Smooth muscle cell (in vitro differentiated cells): ENCODE results near the gene FAM131C. TPM values are rescaled to one million over a fixed set of nuclear protein-coding genes. Genes with fewer than 3 reads are reported as not detected.
A peak's percentile ranks its signal among the peaks of the same experiment; 100 is the strongest.

Source experiments
- DNase-seq: peaks from one replicate; lab custom pipeline; 2025; ENCODE audit not compliant: unreplicated experiment; lab: John Stamatoyannopoulos, UW
- H2AFZ ChIP-seq: fragments of 200-600 bp; sonication (generic); 2 replicates; pipeline ENCODE4 v1.6.0; 2016; ENCODE audit warnings: antibody characterized with exemption, low read depth, mild to moderate bottlenecking
- H3F3A ChIP-seq: fragments of 200-600 bp; sonication (generic); 2 replicates; pipeline ENCODE4 v1.6.0; 2017; ENCODE audit warnings: antibody characterized with exemption, low read depth
- H3K27ac ChIP-seq: fragments of 200-600 bp; sonication (generic); 2 replicates; pipeline ENCODE4 v1.5.1; 2016; ENCODE audit warnings: low read depth, mild to moderate bottlenecking
- H3K27me3 ChIP-seq: fragments of 200-600 bp; sonication (generic); 2 replicates; pipeline ENCODE4 v1.6.1; 2016; ENCODE audit warnings: low read depth, mild to moderate bottlenecking
- H3K36me3 ChIP-seq: fragments of 200-600 bp; sonication (generic); 2 replicates; pipeline ENCODE4 v1.5.1; 2016; ENCODE audit warnings: low read depth
- H3K4me1 ChIP-seq: fragments of 200-600 bp; sonication (generic); 2 replicates; pipeline ENCODE4 v1.5.1; 2016; ENCODE audit warnings: low read depth
- H3K4me2 ChIP-seq: fragments of 200-600 bp; sonication (generic); 2 replicates; pipeline ENCODE4 v1.6.0; 2016; ENCODE audit warnings: mild to moderate bottlenecking
- H3K4me3 ChIP-seq: fragments of 200-600 bp; sonication (generic); 2 replicates; pipeline ENCODE4 v1.5.1; 2016; ENCODE audit warnings: mild to moderate bottlenecking
- H3K79me2 ChIP-seq: fragments of 200-600 bp; sonication (generic); 2 replicates; pipeline ENCODE4 v1.6.0; 2016; ENCODE audit warnings: low read depth, mild to moderate bottlenecking
- H3K9ac ChIP-seq: fragments of 200-600 bp; sonication (generic); 2 replicates; pipeline ENCODE4 v1.6.0; 2016; ENCODE audit warnings: low read depth
- H3K9me3 ChIP-seq: fragments of 200-600 bp; sonication (generic); replicated peaks from 2 replicates; pipeline ENCODE4 v1.5.1; 2016; ENCODE audit warnings: low read depth
- H4K20me1 ChIP-seq: fragments of 200-600 bp; sonication (generic); 2 replicates; pipeline ENCODE4 v1.6.0; 2016; ENCODE audit warnings: low read depth
- WGBS: methylation state at CpG from one replicate; pipeline ENCODE4 v1.1.7; 2016; ENCODE audit warnings: low lambda C conversion rate; 5-methylcytosine and 5-hydroxymethylcytosine counted together
- polyA plus RNA-seq: library from polyadenylated mRNA; unstranded; fragments of >200 nt; fragmentation: Nextera tagmentation; extraction: Ambion mirVana; gene quantifications from 2 replicates; pipeline ENCODE4 v1.2.1, GENCODE V29; 2016
- total RNA-seq: library from RNA; depleted of rRNA; stranded (reverse); fragments of >200 nt; gene quantifications from 2 replicates; pipeline ENCODE4 v1.2.3, GENCODE V29; 2014
- TF ChIP-seq, protein P1 (sequence below): fragments of 200-600 bp; sonication (generic); IDR thresholded peaks from 2 replicates; pipeline ENCODE4 v1.5.1; 2017; ENCODE audit warnings: borderline replicate concordance, mild to moderate bottlenecking, antibody characterized with exemption; ENCODE audit not compliant: insufficient read depth, poor library complexity, severe bottlenecking

The FAM131C gene
- total and polyA plus RNA-seq, 2 experiments from 2014 or later: 1.4 to 1.5 TPM

DNA sequence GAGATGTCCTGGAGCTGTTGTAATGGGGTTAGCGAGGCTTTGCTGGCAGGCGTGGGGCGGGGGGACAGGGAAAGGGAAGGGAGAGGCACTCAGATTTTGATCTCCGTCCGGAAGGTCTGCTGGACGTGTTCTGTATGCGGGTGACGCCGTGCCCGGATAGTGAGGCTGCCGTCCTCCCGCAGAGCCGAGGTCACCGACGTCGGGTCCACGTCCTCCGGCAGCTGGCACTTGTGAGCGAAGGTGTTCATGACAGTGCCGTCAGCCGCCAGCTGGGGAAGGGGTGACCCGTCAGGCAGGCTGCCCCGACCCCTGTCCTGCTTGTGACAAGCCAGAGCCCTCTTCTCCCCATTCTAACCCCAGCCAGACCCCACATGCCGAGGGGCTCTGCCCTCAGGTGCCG, 58.0 kb downstream of the FAM131C start:
- Histone ChIP-seq H3K36me3 (no peaks in the 10 kb centered on the region), H3K27me3 (no peaks in the 10 kb centered on the region), H3K79me2 (no peaks in the 10 kb centered on the region), H3K4me1 (peaks cover 19% of the 10 kb centered on the region), H3K9me3 (no peaks in the 10 kb centered on the region), H2AFZ (no peak overlapping the region), H3K4me3 (no peak overlapping the region), H3K4me2 (no peak overlapping the region), H4K20me1 (no peaks in the 10 kb centered on the region), H3F3A (no peaks in the 10 kb centered on the region), H3K9ac (no peak overlapping the region), H3K27ac (no peak overlapping the region)
- TF ChIP-seq, protein P1, sequence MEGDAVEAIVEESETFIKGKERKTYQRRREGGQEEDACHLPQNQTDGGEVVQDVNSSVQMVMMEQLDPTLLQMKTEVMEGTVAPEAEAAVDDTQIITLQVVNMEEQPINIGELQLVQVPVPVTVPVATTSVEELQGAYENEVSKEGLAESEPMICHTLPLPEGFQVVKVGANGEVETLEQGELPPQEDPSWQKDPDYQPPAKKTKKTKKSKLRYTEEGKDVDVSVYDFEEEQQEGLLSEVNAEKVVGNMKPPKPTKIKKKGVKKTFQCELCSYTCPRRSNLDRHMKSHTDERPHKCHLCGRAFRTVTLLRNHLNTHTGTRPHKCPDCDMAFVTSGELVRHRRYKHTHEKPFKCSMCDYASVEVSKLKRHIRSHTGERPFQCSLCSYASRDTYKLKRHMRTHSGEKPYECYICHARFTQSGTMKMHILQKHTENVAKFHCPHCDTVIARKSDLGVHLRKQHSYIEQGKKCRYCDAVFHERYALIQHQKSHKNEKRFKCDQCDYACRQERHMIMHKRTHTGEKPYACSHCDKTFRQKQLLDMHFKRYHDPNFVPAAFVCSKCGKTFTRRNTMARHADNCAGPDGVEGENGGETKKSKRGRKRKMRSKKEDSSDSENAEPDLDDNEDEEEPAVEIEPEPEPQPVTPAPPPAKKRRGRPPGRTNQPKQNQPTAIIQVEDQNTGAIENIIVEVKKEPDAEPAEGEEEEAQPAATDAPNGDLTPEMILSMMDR: no peak
- no peak for DNase-seq
- WGBS: 98% methylated on average over 18 of the region's 25 CpGs

DNA sequence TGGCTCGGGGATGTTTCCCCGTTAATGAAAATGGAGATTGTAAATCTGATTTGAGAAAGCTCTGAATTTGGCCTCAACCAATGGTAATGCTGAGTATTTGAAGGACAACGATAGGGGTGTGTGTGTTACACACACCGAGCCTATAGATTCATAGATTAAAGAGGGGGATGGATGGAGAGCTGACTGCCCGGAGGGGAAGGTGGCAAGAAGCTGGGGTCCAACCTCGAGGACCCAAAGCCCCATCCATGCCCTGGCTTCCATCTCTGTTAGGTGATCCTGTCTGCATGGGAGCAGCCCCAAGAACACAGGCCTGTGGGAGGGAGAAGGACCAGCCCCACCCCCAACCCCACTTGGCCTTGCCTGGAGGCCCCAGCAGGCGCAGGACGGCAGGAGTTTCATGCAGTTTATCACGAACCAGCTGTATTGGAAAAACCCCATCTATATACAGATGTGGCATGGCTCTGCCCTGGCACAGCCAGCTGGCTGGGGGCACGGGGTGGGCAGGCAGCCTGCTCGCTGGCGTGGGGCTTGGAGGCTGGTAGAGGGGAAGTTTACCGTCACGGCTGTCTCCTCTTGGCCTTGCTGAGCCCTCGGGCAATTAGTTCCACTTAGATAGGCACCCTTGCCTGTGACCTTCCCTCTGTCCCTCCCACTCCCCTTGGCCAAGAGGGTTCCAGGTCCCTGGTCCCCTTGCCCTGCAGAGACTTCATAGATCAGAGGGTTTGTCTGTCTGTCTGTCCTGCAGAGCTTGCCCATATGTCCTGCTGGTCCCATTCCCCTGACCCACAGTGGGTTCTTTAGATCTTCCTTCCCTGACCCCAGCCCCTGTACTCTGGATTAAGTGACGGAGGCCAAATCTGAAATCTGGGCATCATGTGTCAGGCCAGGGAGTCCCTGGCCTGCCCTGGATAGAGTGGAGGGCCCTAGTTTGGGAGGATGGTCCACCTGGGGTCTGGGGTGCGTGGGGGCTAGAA, 58.7 kb downstream of the FAM131C start:
- Histone ChIP-seq H3K4me2 (peak overlapping the region; percentile 34), H3K4me1 (peaks cover 19% of the 10 kb centered on the region), H3K9ac (no peak overlapping the region), H3K4me3 (no peak overlapping the region), H3K27ac (peak overlapping the region; percentile 84), H3K9me3 (no peaks in the 10 kb centered on the region), H3K27me3 (no peaks in the 10 kb centered on the region), H3K36me3 (no peaks in the 10 kb centered on the region), H4K20me1 (no peaks in the 10 kb centered on the region), H2AFZ (no peak overlapping the region), H3K79me2 (no peaks in the 10 kb centered on the region), H3F3A (no peaks in the 10 kb centered on the region)
- DNase-seq: peak; percentile 39
- TF ChIP-seq, protein P1: no peak
- WGBS: 54% methylated on average over 16 of the region's 17 CpGs

DNA sequence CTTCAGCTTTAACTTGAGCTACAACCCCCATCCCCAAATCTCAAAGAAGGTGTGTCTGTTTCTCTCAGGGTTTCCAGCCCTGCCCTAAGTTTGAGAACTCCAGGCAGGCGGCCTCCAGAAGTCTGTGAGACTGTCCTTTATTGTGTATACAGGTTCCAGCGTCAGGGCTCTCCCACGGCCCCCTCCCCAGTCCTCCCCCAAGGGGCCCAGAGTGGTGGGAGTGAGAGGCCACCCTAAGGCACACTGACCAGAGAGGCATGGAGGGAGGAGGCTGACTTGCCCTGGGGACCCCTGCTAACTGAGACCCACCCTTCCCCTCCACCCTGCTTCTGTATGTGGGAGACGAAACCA, 59.6 kb downstream of the FAM131C start:
- no peak overlapping the region for H3K4me3 ChIP-seq
- WGBS: 63% methylated on average over 4 of the region's 4 CpGs
- H3K36me3 ChIP-seq: no peaks in the 10 kb centered on the region
- peaks cover 14% of the 10 kb centered on the region for H3K4me1 ChIP-seq
- H3K9me3 ChIP-seq: no peaks in the 10 kb centered on the region
- no peaks in the 10 kb centered on the region for H3F3A ChIP-seq
- no peaks in the 10 kb centered on the region for H3K79me2 ChIP-seq
- peak overlapping the region; percentile 91 for H3K4me2 ChIP-seq
- H4K20me1 ChIP-seq: no peaks in the 10 kb centered on the region
- H3K9ac ChIP-seq: peak overlapping the region; percentile 28
- no peak for DNase-seq
- H3K27ac ChIP-seq: peak overlapping the region; percentile 84
- H3K27me3 ChIP-seq: no peaks in the 10 kb centered on the region
- TF ChIP-seq, protein P1: no peak
- H2AFZ ChIP-seq: no peak overlapping the region
